Testis (tissue), 3 donors: ENCODE measurements around the gene CHEK2. TPM values are rescaled to one million over a fixed set of nuclear protein-coding genes. Genes with fewer than 3 reads are reported as not detected.
"Not testable (repeated sequence)": the region's sequence is repeated elsewhere in the genome, so short reads cannot be mapped to it uniquely, and the experiment has no call there.

Experiments used
- DNase-seq: peaks from one replicate; pipeline ENCODE4 v3.0.0-alpha.2; 2019
- H3K27ac ChIP-seq, 2 donors: fragments of 200-600 bp; sonication (generic); one replicate each; pipeline ENCODE4 v1.5.1; 2019
- H3K27me3 ChIP-seq: fragments of 200-600 bp; sonication (generic); one replicate; pipeline ENCODE4 v1.5.1; 2019
- H3K36me3 ChIP-seq: fragments of 200-600 bp; sonication (generic); one replicate; pipeline ENCODE4 v1.5.1; 2017; ENCODE audit warnings: low read depth; ENCODE audit errors: missing control alignments
- H3K4me1 ChIP-seq: fragments of 200-600 bp; sonication (generic); one replicate; pipeline ENCODE4 v1.5.1; 2019
- H3K4me3 ChIP-seq, 2 donors: fragments of 200-600 bp; sonication (generic); one replicate each; pipeline ENCODE4 v1.5.1; 2017 to 2019
- H3K9me3 ChIP-seq: fragments of 200-600 bp; sonication (generic); one replicate; pipeline ENCODE4 v1.5.1; 2017
- POLR2A ChIP-seq: fragments of 450-650 bp; IDR thresholded peaks from one replicate; pipeline ENCODE4 v1.6.1; 2017; ENCODE audit warnings: antibody characterized with exemption, mild to moderate bottlenecking, moderate library complexity
- WGBS, 2 donors: methylation state at CpG; one replicate each; pipeline ENCODE4 v1.1.5; 2018; 5-methylcytosine and 5-hydroxymethylcytosine counted together
- intact Hi-C: fragments of 100-400 bp; cut with DNase I; formaldehyde crosslinking; loops from one replicate; pipeline ENCODE4 v1.15.1; 2023; ENCODE audit warnings: low total_unique reads
- polyA plus RNA-seq: library from polyadenylated mRNA; stranded (reverse); fragments of 350-450 nt; fragmentation: Illumina TruSeq; extraction: RNeasy Lipid Tissue Mini Kit (QIAGEN cat#74804); gene quantifications from one replicate; pipeline ENCODE4 v1.2.3, GENCODE V29; 2014; ENCODE audit warnings: low read depth, low replicate concordance; ENCODE audit not compliant: insufficient read depth
- total RNA-seq, 2 donors: library from RNA; depleted of rRNA; stranded (reverse); fragments of >200 nt; gene quantifications; one replicate each; pipeline ENCODE4 v1.2.3, GENCODE V29; 2016
- TF ChIP-seq, protein P1 (sequence below), 3 experiments: fragments of 450-650 bp in 2 of 3; fragments of 200-600 bp in 1 of 3; sonication (generic) in 1 of 3; IDR thresholded peaks; one replicate each; pipeline ENCODE4 v1.5.1; 2016 to 2019; ENCODE audit warnings: antibody characterized with exemption in 3 of 3, mild to moderate bottlenecking in 2 of 3, moderate library complexity in 1 of 3

Gene CHEK2
- total and polyA plus RNA-seq, 3 donors from 2014 or later: 13.5 to 28.1 (median 21.3) TPM

DNA sequence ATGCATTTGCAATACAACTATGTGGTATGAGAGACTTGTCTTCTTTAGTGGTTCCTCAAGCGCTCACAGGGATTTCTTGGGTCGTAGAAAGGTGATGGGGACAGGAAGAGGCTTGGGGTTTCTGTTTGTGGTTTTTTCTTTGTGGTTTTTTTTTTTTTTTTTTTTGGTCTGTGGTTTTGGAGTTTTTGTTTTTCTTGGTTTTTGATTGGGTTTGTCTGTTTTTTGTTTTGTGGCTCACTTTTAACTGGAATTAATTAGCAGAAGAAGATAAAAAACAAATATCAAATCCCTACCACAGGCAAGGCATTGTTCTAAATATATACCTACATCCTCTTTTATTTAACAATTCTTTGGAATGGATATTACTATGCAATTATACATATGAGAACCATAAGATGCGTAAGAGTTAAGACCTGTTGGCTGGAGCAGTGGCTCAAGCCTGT, 67.5 kb downstream of the CHEK2 start:
- intact Hi-C loops: no loop called here
- Histone ChIP-seq H3K4me3 (no peak overlapping the region), H3K36me3 (no peaks in the 10 kb centered on the region), H3K27ac (no peak overlapping the region), H3K4me1 (no peaks in the 10 kb centered on the region), H3K9me3 (no peaks in the 10 kb centered on the region), H3K27me3 (no peaks in the 10 kb centered on the region)
- WGBS, 2 donors: 68 to 83% methylated on average over 3 of the region's 3 CpGs
- TF ChIP-seq POLR2A: no peak
- TF ChIP-seq, protein P1, sequence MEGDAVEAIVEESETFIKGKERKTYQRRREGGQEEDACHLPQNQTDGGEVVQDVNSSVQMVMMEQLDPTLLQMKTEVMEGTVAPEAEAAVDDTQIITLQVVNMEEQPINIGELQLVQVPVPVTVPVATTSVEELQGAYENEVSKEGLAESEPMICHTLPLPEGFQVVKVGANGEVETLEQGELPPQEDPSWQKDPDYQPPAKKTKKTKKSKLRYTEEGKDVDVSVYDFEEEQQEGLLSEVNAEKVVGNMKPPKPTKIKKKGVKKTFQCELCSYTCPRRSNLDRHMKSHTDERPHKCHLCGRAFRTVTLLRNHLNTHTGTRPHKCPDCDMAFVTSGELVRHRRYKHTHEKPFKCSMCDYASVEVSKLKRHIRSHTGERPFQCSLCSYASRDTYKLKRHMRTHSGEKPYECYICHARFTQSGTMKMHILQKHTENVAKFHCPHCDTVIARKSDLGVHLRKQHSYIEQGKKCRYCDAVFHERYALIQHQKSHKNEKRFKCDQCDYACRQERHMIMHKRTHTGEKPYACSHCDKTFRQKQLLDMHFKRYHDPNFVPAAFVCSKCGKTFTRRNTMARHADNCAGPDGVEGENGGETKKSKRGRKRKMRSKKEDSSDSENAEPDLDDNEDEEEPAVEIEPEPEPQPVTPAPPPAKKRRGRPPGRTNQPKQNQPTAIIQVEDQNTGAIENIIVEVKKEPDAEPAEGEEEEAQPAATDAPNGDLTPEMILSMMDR (IDR thresholded peaks at IDR 0.05): no peak
- no peak for DNase-seq

DNA sequence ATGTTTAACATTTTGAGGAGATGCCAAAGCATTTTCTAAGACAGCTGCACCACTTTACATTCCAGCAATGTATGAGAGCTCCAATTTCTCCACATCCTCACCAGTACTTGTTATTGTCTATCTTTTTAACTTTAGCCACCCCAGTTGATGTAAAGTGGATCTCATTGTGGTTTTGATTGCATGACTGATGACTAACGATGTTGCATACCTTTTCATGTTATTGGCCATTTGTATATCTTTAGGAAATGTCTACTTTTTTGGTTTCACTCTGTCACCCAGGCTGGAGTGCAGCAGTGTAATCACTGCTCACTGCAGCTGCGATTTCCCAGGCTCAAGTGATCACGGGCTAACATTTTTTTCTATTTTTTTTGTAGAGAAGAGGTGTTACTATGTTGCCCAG, 70.9 kb downstream of the CHEK2 start:
- no peak for DNase-seq
- H3K9me3 ChIP-seq: no peaks in the 10 kb centered on the region
- H3K27ac ChIP-seq: no peak overlapping the region
- no peaks in the 10 kb centered on the region for H3K27me3 ChIP-seq
- H3K4me3 ChIP-seq: no peak overlapping the region
- no peaks in the 10 kb centered on the region for H3K4me1 ChIP-seq
- TF ChIP-seq, protein P1 (IDR thresholded peaks at IDR 0.05): no peak
- no peak for TF ChIP-seq POLR2A
- intact Hi-C loops: no loop called here
- 82 to 92% methylated on average over 3 of the region's 3 CpGs for WGBS, 2 donors
- no peaks in the 10 kb centered on the region for H3K36me3 ChIP-seq

DNA sequence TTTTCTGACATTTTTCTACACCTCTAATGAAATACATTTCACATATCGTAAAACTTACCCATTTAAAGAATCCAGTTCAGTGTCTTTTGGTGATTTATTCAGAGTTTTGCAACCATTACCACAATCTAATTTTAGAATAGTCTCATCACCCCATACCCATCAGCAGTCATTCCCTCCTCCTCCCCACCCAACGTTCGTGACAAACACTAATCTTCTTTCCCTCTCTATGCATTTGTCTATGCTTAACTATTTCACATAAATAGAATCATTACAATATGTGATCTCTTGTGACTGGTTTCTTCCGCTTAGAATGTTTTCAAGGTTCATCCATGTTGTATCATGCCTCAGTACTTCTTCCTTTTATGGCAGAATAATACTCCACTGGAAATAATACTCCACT, 71.5 kb downstream of the CHEK2 start:
- 85 to 92% methylated on average over 4 of the region's 4 CpGs for WGBS, 2 donors
- no peak overlapping the region for H3K27ac ChIP-seq
- H3K4me1 ChIP-seq: no peaks in the 10 kb centered on the region
- H3K36me3 ChIP-seq: no peaks in the 10 kb centered on the region
- intact Hi-C loops: no loop called here
- TF ChIP-seq POLR2A: no peak
- TF ChIP-seq, protein P1 (IDR thresholded peaks at IDR 0.05): no peak
- H3K9me3 ChIP-seq: no peaks in the 10 kb centered on the region
- no peak for DNase-seq
- H3K27me3 ChIP-seq: no peaks in the 10 kb centered on the region
- no peak overlapping the region for H3K4me3 ChIP-seq

DNA sequence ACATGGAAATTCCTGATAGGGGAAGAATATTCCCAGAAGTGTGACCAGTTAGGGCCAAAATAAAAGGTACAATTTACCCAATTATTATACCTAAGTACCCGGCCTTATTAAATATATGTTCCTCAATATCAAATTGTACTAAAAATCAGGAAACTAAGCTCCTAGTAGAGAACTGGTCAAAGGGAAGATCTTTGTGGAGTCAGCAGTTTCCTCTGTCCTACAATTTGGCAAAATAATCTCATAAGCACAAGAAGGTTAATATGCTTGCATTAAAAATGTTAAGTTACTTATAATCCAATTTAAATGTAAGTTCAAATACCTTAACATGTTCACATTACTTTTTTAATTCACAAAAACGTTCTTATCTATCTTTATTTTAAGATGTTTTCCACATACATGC, 72.2 kb downstream of the CHEK2 start:
- Histone ChIP-seq H3K4me1 (no peaks in the 10 kb centered on the region), H3K27ac (no peak overlapping the region), H3K9me3 (no peaks in the 10 kb centered on the region), H3K27me3 (no peaks in the 10 kb centered on the region), H3K36me3 (no peaks in the 10 kb centered on the region), H3K4me3 (no peak overlapping the region)
- 65 to 70% methylated on average over 2 of the region's 2 CpGs for WGBS, 2 donors
- TF ChIP-seq, protein P1 (IDR thresholded peaks at IDR 0.05): no peak
- TF ChIP-seq POLR2A: no peak
- intact Hi-C loops: no loop called here
- DNase-seq: no peak

DNA sequence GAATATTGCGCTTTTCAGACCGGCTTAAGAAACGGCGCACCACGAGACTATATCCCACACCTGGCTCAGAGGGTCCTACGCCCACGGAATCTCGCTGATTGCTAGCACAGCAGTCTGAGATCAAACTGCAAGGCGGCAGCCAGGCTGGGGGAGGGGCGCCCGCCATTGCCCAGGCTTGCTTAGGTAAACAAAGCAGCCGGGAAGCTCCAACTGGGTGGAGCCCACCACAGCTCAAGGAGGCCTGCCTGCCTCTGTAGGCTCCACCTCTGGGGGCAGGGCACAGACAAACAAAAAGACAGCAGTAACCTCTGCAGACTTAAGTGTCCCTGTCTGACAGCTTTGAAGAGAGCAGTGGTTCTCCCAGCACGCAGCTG, 78.1 kb downstream of the CHEK2 start:
- no CpG with 5 or more reads among the region's 13 CpGs for WGBS, 2 donors
- H3K4me3 ChIP-seq, H3K27me3 ChIP-seq, DNase-seq, intact Hi-C loops, H3K27ac ChIP-seq, H3K9me3 ChIP-seq, H3K36me3 ChIP-seq, H3K4me1 ChIP-seq: not testable (repeated sequence)
